Measurements from ENCODE around the gene CST8. TPM values are rescaled to one million over a fixed set of nuclear protein-coding genes. Genes with fewer than 3 reads are reported as not detected.

CST8 gene
- total and polyA plus RNA-seq, 2 experiments from 2014 or later = not detected

DNA sequence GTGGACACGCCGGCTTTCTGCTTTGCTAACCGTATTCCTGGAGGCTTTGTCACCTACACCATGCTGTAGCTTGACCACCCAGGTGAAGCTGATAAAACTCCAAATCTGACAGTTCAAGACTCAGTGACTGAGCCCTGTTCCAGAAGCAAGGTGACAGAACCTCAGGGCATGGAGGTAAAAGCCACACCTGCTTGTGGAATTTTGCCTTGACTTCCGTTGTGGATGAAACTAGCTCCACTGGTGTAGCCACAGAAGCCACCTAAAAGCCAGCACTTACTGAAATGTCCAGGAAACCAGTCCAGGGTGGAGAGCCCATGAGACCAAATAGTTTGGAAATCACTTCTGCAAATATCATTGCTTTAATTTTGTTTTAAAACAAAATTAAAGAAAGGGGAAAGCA lies 11.0 kb downstream of the CST8 start:
- Histone ChIP-seq H3K36me3 (ENCODE audit: insufficient read depth) (no peaks in the 10 kb centered on the region; the same call in 1 of the 2 replicates), H3K4me3 (no peak overlapping the region), H3K9me2 (ENCODE audit: insufficient read depth) (peaks cover 3% of the 10 kb centered on the region; the same call in 1 of the 2 replicates), H3K4me2 (no peak overlapping the region), H2AFZ (peak overlapping the region; percentile 69; the same call in 1 of the 2 replicates), H4K20me1 (replicated peaks; ENCODE audit: insufficient read depth) (no peaks in the 10 kb centered on the region), H3K27me3 (ENCODE audit: insufficient read depth) (no peaks in the 10 kb centered on the region), H3K27ac (ENCODE audit: low read depth) (no peak overlapping the region), H3K79me2 (replicated peaks; ENCODE audit: insufficient read depth) (no peaks in the 10 kb centered on the region), H3K4me1 (ENCODE audit: insufficient read depth) (no peaks in the 10 kb centered on the region), H3F3A (replicated peaks; ENCODE audit: low read depth) (no peaks in the 10 kb centered on the region)
- H3K9me3 Mint-ChIP-seq = peaks cover 10% of the 10 kb centered on the region
- DNase-seq (ENCODE audit: low spot score) = no peak
- no peak overlapping the region for H3K4me3 Mint-ChIP-seq
- peaks cover 8% of the 10 kb centered on the region for H3K27me3 Mint-ChIP-seq (ENCODE audit: insufficient read depth, low read depth, poor library complexity)
- peaks cover 7% of the 10 kb centered on the region; the same call in 2 of the 3 replicates for H3K36me3 Mint-ChIP-seq (ENCODE audit: low read depth)
- H3K27ac Mint-ChIP-seq = no peak overlapping the region
- no peak for ATAC-seq
- peaks cover 4% of the 10 kb centered on the region for H3K4me1 Mint-ChIP-seq
- no peak for TF ChIP-seq CREB1 (CRISPR knock-in tag; IDR thresholded peaks at IDR 0.05; ENCODE audit: low read depth)
- no peak for TF ChIP-seq EZH2phosphoT487 (IDR thresholded peaks at IDR 0.05; ENCODE audit: unreplicated experiment)
- TF ChIP-seq, protein P1, sequence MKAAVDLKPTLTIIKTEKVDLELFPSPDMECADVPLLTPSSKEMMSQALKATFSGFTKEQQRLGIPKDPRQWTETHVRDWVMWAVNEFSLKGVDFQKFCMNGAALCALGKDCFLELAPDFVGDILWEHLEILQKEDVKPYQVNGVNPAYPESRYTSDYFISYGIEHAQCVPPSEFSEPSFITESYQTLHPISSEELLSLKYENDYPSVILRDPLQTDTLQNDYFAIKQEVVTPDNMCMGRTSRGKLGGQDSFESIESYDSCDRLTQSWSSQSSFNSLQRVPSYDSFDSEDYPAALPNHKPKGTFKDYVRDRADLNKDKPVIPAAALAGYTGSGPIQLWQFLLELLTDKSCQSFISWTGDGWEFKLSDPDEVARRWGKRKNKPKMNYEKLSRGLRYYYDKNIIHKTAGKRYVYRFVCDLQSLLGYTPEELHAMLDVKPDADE (IDR thresholded peaks at IDR 0.05) = no peak
- no peak for TF ChIP-seq EZH2 (IDR thresholded peaks at IDR 0.05; ENCODE audit: low read depth, unreplicated experiment)
- no peak for TF ChIP-seq NANOG (IDR thresholded peaks at IDR 0.05; ENCODE audit: borderline replicate concordance)
- TF ChIP-seq ZNF331 (CRISPR knock-in tag; IDR thresholded peaks at IDR 0.05; ENCODE audit: low read depth) = no peak

- H3K27me3 ChIP-seq (ENCODE audit: insufficient read depth) = no peaks in the 10 kb centered on the region
- no peaks in the 10 kb centered on the region for H3K9me3 Mint-ChIP-seq
- no peaks in the 10 kb centered on the region for H3K9me2 ChIP-seq (ENCODE audit: insufficient read depth)
- no peaks in the 10 kb centered on the region for H3K36me3 ChIP-seq (ENCODE audit: insufficient read depth)
- H3K4me1 ChIP-seq (ENCODE audit: insufficient read depth) = peaks cover 6% of the 10 kb centered on the region; the same call in 1 of the 2 replicates
- H3K4me2 ChIP-seq = no peak overlapping the region
- H3K27me3 Mint-ChIP-seq (ENCODE audit: insufficient read depth, low read depth, poor library complexity) = peaks cover 11% of the 10 kb centered on the region
- H3K36me3 Mint-ChIP-seq (ENCODE audit: low read depth) = no peaks in the 10 kb centered on the region
- H3K4me1 Mint-ChIP-seq = peaks cover 16% of the 10 kb centered on the region
- no peak overlapping the region for H3K4me3 Mint-ChIP-seq
- H3K79me2 ChIP-seq (replicated peaks; ENCODE audit: insufficient read depth) = no peaks in the 10 kb centered on the region
- no peaks in the 10 kb centered on the region for H4K20me1 ChIP-seq (replicated peaks; ENCODE audit: insufficient read depth)
- no peak overlapping the region for H3K4me3 ChIP-seq
- no peak for DNase-seq (ENCODE audit: low spot score)
- H3K27ac Mint-ChIP-seq = no peak overlapping the region
- H3K27ac ChIP-seq (ENCODE audit: low read depth) = no peak overlapping the region
- ATAC-seq = no peak
- no peaks in the 10 kb centered on the region for H3F3A ChIP-seq (replicated peaks; ENCODE audit: low read depth)
- H2AFZ ChIP-seq = no peak overlapping the region
- no peak for TF ChIP-seq ZNF462 (CRISPR knock-in tag; IDR thresholded peaks at IDR 0.05)
- no peak for TF ChIP-seq CREB1 (CRISPR knock-in tag; IDR thresholded peaks at IDR 0.05; ENCODE audit: low read depth)
- no peak for TF ChIP-seq ZNF331 (CRISPR knock-in tag; IDR thresholded peaks at IDR 0.05; ENCODE audit: low read depth)
- TF ChIP-seq NANOG (IDR thresholded peaks at IDR 0.05; ENCODE audit: borderline replicate concordance) = no peak
- TF ChIP-seq ZNF114 (CRISPR knock-in tag; IDR thresholded peaks at IDR 0.05) = no peak
- TF ChIP-seq, protein P1 (IDR thresholded peaks at IDR 0.05) = no peak
- no peak for TF ChIP-seq STAT1 (IDR thresholded peaks at IDR 0.05; ENCODE audit: unreplicated experiment)
- no peak for TF ChIP-seq EZH2 (IDR thresholded peaks at IDR 0.05; ENCODE audit: low read depth, unreplicated experiment)
- no peak for TF ChIP-seq EZH2phosphoT487 (IDR thresholded peaks at IDR 0.05; ENCODE audit: unreplicated experiment)
Measured at GRCh38 chr20:23503649-23504048, 12.7 kb downstream of the CST8 start.

Measured in GM23338 (cell line).